HG02852 (cell line): ENCODE results near the gene INSR.
"Not testable (repeated sequence)": the region's sequence is repeated elsewhere in the genome, so short reads cannot be mapped to it uniquely, and the experiment has no call there.

Experiments used
- ATAC-seq: cut with Tn5 transposase; IDR thresholded peaks from one replicate; pipeline ENCODE4 v1.9.1; 2021; ENCODE audit warnings: mild to moderate bottlenecking, moderate library complexity; ENCODE audit not compliant: unreplicated experiment

Gene INSR

DNA sequence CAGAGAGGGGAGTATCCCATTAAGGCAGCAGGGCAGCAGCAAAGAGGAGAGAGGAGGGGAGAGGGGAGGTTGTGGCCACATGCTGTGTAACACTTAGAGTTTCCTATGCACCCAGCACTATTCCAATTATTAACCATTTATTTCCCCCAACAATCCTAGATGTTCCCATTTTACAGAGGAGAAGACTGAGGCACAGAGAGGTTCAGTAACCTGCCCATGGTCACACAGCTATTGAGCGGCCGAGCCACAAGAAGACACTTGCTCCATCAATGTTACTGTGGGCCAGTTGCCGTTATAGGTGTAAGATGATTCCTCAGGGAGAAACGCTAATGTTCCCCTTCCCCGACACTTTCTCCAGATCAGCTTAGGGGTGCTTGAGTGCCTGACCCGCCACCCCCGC, 69.2 kb downstream of the INSR start:
- ATAC-seq = no peak

- no peak for ATAC-seq
Observed at GRCh38 chr19:7224209-7224686, 70.0 kb downstream of the INSR start.

GRCh38 chr19:7223429-7223828, 70.8 kb downstream of the INSR start:
- ATAC-seq = no peak

DNA sequence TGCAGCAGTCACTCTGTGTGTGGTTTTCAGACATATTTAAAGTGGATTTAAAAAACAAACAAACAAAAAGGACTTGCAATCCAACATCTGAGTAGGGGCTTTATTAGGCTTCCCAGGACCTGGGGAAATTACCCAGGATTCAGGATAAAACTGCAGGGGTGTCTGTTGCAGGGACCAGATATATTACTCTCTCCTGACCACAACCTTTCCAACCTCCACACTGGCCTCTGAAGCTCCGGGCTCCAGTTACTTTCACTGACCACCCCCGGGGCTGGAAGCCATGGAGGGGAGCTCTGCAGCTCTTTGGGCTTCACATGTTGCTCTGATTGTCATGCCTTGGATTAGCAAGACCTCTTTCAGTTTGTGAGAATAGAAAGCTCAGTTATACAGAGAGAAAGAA, 75.2 kb downstream of the INSR start:
- ATAC-seq = no peak

DNA sequence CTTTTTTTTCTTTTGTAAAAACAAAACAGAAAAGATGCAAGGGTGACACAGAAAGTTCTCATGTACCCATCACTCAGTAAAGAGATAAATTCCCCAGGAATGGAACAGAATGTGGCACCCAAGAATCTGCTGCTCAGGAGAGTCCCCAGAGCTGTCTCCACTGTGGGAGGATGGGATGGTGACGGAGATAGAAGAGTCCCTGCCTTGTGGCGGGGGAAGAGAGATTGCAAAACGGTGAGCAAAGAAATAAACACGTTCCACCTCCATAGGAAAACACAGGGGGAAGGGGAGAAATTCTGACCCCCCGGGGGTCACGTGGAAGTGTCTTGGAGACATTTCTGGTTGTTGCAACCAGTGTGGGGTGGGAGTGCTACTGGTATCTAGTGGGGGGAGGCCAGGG, 76.4 kb downstream of the INSR start:
- ATAC-seq = no peak

DNA sequence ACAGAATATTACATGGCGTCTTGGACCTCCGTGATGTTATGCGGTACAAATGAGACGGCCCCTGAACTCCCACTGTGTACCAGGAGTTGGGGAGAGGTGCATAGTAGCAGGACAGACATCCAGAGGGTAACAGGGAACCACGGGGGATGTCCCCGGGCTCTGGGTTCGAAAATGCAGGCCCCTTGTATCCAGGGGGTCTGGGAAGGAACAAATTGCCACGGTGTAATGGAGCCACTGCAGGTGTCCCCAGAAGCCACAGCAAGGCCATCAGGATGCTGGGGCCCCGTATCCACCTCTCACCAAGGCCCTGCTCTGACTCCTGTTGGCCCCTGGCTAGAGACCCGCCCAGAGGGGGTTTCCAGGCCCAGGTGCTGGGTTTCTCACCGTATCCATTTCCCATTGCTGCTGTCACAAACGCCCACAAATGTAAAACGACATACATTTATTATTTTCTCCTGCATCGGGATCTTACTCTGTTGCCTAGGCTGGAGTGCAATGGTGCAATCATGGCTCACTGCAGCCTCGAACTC, 77.8 kb downstream of the INSR start:
- ATAC-seq = no peak

GRCh38 chr19:7215176-7215575, 79.0 kb downstream of the INSR start:
- no peak for ATAC-seq

- ATAC-seq = no peak
Observed at GRCh38 chr19:7214324-7215089, 79.7 kb downstream of the INSR start.

GRCh38 chr19:7213628-7214323, 80.4 kb downstream of the INSR start:
- no peak for ATAC-seq

- ATAC-seq = no peak
Observed at GRCh38 chr19:7211191-7211951, 82.8 kb downstream of the INSR start.

GRCh38 chr19:7210359-7210758, 83.9 kb downstream of the INSR start:
- no peak for ATAC-seq

DNA sequence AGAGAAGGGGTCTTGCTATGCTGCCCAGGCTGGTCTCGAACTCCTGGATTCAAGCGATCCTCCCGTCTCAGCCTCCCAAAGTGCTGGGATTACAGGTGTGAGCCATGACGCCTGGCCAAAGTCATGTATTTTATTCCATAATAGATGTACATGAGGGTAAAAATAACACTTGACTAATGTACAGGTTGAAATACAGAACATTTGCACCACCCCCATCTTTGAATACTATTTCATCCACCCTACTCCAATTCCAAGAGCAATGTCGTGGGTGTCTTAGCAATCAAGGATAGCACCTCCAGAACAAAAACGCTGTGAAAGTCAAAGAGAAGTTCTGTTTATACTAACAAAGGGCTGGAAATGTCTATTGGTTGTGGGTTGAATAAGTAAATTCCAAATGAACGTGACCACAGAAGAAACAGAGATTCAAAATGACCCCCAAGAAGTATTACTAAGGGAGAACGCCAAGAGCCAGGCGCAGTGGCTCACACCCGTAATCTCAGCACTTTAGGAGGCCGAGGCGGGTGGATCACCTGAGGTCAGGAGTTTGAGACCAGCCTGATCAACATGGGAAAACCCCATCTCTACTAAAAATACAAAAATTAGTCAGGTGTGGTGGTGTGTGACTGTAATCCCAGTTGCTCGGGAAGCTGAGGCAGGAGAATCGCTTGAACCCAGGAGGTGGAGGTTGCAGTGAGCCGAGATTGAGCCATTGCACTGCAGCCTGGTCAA, 84.5 kb downstream of the INSR start:
- not testable (repeated sequence) for ATAC-seq

- ATAC-seq = not testable (repeated sequence)
Observed at GRCh38 chr19:7209036-7209435, 85.2 kb downstream of the INSR start.

DNA sequence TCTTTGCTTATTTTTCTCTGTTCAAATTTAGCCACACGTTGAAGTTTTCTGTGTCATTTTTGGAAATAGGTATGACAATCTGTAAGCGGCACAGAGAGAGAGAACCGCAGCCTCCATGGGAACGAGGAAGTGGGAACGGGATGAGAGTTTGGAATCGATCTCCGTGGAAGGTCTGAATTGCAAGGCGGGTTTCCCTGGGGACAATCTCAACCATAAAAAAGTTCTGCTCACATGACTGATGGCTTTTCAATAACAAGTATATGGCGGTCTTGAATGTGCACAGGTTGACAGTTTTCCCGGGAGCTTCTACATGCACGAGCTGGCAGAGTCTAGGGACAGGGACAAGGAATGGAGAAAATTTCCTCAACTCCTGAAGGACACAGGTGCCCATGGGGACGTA, 90.9 kb downstream of the INSR start:
- no peak for ATAC-seq

DNA sequence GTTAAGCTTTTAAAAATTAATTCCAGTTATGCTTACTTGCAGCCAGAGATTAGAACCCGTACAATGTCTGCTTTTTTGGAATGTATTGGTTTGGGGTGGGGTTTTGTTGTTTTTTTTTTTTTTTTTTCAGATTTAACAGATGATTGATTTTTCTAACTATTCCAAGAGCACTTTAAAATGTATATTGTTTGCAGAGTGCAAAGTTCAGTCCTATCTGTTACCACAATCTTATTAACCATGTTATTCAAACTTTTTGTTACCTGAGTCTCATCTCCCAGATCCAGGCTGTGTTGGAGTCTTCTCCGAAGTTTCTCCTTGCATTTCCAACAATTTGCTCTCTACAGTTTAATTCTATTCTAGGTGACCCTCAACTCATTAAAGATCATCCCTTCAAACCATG, 91.3 kb downstream of the INSR start:
- ATAC-seq = no peak

GRCh38 chr19:7200736-7201135, 93.5 kb downstream of the INSR start:
- no peak for ATAC-seq

- ATAC-seq = no peak
Observed at GRCh38 chr19:7199613-7200533, 94.3 kb downstream of the INSR start.

DNA sequence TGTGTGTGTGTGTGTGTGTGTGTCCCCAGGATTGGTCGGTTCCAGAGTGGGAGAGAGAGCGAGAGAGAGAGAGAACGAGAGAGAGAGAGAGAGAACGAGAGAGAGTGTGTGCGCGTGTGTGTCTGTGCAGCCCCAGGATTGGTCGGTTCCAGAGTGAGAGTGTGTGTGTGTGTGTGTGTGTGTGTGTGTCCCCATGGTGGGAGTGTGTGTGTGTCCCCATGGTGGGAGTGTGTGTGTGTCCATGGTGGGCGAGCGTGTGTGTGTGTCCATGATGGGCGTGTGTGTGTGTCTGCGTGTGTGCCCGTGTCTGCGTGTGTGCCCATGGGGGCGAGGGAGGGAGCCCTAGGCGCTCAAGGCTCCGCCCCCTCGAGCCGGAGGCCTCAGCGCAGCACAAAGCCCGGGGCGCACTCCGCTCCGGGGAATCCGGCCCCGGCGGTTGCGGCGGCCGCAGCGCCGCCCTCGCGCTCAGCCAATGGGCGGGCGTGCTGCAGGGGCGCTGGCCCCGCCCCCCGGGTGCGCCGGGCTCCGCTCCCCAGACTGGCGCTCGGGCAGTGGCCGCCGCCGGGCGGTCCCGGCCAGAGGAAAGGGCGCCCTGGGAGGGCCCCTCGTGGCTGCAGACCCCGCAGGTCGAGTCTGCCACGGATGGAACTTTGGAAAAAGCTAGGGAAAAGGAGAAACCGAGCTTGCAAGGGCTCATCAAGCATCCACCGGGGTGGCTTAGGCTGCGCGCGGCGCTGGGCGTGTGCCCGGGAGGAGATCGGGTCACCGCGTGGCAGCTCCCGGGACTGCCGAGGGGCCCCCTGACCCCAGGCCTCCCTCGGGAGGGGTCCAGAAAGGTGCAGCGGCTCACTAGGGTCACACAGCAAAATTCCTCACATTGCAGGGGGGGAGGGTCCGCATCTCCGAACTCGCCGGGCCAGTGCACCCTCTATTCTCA, 96.2 kb downstream of the INSR start:
- peak; percentile 80 for ATAC-seq
